ENCODE measurements around the gene FGL2.
A peak's percentile ranks its signal among the peaks of the same experiment; 100 is the strongest.
"Not testable (repeated sequence)": the region's sequence is repeated elsewhere in the genome, so short reads cannot be mapped to it uniquely, and the experiment has no call there.

Gene FGL2, protein sequence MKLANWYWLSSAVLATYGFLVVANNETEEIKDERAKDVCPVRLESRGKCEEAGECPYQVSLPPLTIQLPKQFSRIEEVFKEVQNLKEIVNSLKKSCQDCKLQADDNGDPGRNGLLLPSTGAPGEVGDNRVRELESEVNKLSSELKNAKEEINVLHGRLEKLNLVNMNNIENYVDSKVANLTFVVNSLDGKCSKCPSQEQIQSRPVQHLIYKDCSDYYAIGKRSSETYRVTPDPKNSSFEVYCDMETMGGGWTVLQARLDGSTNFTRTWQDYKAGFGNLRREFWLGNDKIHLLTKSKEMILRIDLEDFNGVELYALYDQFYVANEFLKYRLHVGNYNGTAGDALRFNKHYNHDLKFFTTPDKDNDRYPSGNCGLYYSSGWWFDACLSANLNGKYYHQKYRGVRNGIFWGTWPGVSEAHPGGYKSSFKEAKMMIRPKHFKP

DNA sequence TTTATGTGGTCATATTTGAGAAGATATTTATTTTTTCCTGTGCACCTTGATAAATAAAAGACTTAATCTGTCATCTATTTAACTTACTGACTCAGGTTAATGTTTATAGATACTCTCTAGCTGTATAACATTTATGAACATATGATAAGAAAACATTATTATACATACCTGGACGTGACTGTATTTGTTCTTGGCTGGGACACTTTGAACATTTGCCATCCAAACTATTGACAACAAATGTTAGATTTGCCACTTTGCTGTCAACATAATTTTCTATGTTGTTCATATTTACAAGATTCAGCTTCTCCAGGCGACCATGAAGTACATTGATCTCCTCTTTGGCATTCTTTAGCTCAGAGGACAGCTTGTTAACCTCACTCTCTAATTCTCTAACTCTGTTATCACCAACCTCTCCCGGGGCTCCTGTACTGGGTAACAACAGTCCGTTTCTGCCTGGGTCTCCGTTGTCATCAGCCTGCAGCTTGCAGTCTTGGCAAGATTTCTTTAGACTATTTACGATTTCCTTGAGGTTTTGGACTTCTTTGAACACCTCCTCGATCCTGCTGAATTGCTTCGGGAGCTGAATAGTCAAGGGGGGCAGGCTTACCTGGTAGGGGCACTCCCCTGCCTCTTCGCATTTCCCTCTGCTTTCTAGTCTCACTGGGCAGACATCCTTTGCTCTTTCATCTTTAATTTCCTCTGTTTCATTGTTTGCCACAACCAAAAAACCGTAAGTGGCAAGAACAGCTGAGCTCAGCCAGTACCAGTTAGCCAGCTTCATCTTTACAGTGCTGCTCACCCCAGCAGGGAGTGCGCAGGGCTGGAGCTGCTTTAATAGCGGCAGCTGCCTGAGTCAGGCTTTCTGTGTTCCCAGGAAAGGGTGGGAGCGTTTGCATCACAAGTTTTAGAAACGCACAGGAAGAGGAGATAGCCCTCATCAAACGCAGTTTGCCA is at the start of gene FGL2:
FGL2 (minus strand) TSS at position 807 of the 954 bp plus-strand sequence; CDS start at position 781, 26 bp downstream.
- intact Hi-C loops (cut with DNase I), result no loop called here
- DNase-seq, result peak in 41 of 42 donors; percentile 12 to 80 (median 48)

DNA sequence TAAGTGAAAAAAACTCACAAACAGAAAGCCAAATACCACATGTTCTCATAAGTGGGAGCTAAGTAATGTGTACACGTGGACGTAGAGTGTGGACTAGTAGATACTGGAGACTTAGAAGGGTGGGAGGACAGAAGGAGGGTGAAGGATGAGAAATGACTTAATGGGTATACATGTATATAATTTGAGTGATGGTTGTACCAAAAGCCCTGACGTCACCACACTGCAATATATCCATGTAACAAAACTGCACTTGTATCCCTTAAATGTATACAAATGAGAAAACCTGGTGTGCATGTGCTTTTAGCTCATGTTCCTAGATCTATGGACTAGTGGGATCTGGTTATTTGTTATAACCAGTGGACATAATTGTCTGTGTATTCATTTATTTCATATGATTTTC is 48.5 kb upstream of the FGL2 start:
- DNase-seq, result no peak
- intact Hi-C loops (cut with DNase I), result no loop called here

DNA sequence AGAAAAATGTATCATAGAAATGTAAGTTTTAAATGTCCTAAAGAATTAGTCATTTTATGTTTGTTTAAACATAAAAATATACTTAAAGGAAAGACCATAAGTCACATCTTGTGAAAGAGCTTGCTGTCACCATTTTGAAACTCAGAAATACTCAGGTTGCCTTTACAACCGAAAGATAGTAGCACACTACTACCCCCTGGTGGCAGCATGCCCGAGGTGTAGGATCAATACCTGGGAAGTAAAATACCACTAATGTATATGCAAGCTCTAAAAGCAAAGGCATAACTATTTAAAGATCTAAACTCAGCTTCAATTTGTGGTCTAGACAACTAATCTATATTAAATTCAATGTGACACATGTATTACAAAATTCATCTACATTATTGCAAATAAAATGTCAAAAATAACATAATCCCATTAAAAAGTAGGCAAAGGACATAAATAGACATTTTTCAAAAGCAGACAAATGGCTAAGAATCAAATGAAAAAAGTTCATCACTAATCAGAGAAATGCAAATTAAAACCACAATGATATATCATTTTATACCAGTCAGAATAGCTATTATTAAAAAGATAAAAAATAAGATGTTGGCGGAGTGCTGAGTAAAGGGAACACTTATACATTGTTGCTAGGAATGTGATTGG is 47.7 kb upstream of the FGL2 start:
- intact Hi-C loops (cut with DNase I), result no loop called here
- DNase-seq, result peak; percentile 32 to 93 (median 77)

DNA sequence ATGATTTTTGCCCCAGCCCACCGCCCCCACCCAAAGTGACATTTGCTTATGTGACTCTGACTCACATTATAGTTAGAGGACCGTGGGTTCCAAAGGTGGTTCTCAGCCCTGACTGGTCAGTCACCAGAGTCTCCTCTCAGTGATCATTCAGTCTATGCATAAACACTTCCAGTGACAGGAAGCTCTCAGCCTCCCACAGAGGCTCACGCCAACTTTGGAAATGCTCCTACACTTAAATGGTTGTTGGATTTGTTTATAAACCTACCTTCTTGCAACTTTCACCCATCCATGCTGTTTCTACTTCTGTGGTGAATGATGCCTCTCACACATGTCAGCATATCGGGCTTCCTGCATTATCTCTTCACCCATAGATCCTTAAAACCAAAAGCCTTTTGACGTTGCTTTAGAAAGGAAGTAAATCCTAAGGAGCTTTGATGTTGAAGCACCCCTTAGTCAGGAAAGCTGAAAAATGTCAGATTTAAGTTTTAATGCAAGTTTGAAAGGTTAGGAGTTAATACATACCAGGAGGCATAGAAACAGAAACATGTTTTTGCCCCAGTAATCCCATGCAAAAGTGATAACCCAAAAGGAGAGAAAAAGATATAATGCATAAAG is 46.5 kb upstream of the FGL2 start:
- peak in 1 of 42 donors; percentile 3 for DNase-seq

DNA sequence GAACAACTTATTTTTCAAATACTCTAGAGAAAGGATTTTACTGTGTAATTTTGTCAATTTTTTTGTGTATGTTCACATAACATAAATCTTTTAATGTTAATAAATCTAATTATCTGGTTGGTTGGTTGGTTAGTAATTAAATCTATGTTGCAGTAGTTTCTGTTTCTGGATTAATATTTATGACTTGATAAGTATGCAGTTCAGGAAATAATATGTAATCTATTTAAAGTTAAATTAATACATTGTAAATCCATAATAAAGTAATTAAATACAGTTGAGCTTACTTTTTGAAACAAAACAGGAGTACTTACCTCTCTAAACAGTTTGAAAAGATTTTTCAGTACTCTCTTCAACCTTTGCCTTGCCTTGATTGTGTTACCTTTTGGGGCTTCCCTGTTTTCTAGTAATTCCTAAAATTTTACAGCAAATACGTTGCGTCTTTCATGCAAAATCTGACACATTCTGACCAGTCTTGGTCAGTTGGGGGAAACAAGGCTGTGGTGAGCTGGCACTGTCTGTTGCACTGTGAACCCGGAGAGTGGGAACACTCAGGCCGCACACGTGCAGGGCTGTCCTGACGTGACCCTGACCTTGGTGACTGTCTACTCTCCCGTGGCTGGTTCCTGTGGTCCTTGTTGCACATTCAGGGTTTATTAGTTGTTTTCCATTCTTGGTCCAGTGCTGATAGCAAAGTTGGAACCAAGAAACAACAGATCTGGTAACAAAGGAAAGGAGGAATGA is 45.6 kb upstream of the FGL2 start:
- intact Hi-C loops (cut with DNase I), result no loop called here
- DNase-seq, result peak in 1 of 42 donors; percentile 2

More for the DNA sequence above, 46.5 kb upstream of the FGL2 start:
- intact Hi-C loops (cut with DNase I), result no loop called here

DNA sequence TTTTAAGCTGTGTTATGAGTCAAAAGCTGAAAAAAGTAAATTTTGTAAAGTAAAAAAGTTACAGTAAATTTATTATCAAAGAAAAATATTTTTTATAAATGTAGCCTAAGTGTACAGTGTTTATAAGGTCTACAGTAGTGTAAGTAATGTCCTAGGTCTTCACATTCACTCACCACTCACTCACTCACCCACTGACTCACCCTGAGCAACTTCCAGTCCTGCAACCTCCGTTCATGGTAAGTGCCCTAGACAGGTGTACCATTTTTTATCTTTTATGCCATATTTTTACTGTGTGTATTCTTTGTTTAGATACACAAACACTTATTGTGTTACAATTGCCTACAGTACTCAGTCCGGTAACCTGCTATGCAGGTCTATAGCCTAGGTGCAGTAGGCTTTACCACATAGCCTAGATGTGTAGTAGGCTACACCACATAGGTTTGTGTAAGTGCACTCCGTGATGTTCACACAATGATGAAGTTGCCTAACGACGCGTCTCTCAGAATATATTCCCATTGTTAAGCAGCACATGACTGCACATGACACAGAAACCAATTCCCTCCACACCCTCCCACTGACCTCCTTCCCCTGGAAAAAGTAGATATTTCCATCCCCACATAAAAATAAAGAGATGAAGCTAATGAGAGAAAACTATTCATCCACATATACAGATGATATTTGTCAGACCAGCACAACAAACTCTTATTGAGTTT is 44.8 kb upstream of the FGL2 start:
- intact Hi-C loops (cut with DNase I), result no loop called here
- DNase-seq, result no peak

DNA sequence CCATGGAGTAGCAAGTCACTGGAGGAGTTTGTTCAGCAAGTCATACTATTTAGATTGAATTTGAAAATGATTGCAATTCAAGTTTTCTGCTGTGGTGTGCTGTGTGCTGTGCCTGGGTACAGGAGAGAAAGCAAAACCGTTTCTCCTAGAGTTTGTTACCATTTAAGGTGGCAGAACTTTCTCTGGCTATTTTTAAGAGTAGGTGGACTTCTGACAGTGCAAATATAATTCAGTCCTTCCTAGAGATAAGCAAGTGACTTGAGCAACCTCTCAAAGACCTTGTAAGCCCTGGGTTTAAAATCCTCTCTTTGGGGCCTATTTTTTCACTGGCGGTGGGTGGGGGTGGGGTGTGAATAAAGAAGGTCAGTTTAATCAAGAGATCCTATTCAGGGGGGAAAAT is 42.9 kb upstream of the FGL2 start:
- intact Hi-C loops (cut with DNase I), result no loop called here

DNA sequence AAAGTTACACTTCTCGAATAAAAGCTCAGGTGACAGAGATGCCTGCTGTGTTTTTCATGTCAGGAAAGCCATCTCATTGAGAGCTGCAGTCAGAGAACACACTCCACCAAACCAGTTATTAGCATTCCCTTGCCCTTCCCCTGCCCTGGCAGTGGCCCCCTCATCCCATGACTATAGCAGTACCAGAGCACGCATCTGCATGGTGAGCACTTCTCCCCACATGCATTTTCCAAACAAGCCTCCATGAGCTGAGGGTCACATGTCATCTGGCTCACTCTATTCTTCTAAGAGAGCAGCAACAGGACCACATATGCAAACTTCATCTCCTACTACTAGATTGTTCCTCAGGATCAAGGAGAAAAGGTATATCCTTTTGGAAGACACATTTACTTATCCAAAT is 42.4 kb upstream of the FGL2 start:
- DNase-seq, result peak in 7 of 42 donors; percentile 9 to 56 (median 22)

More for the DNA sequence above, 42.9 kb upstream of the FGL2 start:
- no peak for DNase-seq

DNA sequence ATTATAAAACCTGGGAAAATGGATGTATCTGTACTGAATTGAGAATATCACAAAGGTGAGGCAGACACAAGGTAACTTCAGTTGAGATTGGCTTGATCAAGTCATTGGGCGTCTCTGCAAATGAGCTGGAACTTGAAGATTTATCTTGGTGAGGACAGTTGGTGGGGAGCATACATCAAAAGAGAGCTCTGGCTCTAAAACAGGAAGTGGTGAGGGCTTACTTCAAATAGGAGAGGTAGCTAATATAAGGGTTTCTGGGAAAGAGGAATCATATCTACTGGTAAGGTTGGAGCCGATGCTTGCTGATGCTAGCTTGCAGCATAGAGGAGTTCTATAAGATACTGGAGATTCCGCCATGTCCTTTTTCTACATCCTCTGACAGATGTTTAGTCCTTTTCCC is 39.9 kb upstream of the FGL2 start:
- intact Hi-C loops (cut with DNase I), result no loop called here
- no peak for DNase-seq

More for the DNA sequence above, 42.4 kb upstream of the FGL2 start:
- intact Hi-C loops (cut with DNase I), result no loop called here

DNA sequence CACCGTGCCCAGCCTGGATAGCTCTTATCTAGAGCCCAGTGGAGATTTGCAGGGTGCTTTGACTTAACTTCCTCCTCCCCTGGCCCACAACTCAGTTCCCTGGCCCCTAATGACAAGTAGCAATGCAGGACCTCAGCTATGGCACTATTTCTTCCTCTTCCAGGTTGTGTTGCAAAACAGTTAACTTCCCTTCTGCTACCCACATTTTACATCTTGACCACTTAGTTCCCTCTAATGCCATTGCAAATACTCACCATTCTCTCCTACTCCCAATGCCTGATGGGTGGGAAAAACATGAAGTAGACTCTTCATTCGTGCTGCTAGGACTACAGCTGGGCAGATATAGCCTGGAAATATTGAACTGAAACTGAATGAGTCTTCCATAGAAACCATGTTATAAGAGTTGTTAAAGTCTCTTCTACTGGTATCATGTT is 39.1 kb upstream of the FGL2 start:
- peak in 8 of 42 donors; percentile 2 to 52 (median 30) for DNase-seq
- intact Hi-C loops (cut with DNase I), result no loop called here

DNA sequence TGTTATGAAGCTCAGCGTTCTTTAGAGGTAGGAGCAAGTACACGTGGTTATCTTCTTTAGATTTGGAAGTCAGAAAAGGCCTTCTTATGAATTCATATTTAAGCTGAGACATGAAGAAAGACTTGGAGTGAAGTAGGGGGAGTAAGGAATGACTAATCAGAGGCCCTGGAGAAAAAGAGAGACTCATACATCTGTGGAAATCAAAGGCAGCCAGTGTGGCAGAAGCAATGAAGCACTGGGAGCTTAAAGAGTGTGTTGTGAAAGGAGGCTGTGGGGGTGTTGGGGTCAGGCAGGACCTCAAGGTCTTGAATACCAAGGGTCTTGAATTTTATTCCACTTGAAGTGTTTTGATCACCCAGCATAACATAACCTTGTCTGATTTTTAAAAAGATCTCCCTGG is 35.7 kb upstream of the FGL2 start:
- DNase-seq, result no peak
- intact Hi-C loops (cut with DNase I), result no loop called here

DNA sequence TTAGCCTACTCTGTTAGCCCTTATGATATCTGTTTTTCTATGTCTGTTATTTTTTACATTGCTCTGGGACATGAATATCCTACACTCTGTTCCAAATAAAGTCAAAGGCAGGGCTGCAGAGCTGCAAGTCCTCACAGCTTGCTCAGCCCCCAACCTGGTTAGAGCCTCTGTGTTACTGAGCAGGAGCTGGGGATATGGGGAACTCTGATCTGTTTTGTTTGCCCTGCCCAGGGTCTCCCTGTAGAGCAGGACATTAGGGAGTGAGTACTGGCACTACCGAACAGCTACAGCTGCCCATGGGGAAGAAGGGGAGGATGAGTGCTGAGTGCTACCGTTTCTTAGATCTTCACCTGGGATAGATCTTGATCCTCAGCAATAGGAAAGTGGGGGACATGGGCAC is 32.8 kb upstream of the FGL2 start:
- intact Hi-C loops (cut with DNase I), result no loop called here
- DNase-seq, result no peak

DNA sequence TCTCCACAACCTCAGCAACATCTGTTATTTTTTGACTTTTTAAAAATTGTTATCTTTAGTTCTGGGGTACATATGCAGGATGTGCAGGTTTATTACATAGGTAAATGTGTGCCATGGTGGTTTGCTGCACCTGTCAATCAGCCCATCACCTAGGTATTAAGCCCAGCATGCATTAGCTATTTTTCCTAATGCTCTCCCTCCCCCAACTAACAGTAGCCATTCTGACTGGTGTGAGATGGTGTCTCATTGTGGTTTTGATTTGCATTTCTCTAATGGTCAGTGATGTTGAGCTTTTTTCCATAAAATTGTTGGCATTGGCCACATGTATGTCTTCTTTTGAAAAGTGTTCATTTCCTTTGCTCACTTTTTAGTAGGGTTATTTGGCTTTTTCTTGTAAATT is 29.2 kb upstream of the FGL2 start:
- intact Hi-C loops (cut with DNase I), result not testable (repeated sequence)

DNA sequence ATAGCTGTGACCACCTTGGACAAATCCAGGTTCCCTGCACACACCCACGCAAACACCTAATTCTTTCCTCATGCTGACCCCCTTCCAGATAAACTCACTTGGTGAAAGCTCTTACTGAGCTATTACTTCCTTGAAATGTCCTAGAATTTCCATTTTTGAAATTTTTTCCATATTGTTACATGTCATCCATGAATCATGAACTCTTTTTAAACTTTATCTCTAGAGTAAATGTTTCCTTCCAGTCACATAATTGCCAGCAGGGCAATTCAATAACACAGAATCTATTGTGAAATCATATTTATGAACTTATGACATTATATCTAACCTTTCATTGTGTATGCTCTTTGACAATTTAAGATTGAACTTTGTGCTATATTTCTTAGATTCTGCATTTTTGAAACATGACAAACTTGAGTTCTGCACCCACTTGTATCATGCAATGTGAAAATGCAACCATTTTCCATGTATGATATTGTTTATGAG is 26.8 kb upstream of the FGL2 start:
- intact Hi-C loops (cut with DNase I), result no loop called here
- no peak for DNase-seq

More for the DNA sequence above, 29.2 kb upstream of the FGL2 start:
- DNase-seq, result not testable (repeated sequence)

DNA sequence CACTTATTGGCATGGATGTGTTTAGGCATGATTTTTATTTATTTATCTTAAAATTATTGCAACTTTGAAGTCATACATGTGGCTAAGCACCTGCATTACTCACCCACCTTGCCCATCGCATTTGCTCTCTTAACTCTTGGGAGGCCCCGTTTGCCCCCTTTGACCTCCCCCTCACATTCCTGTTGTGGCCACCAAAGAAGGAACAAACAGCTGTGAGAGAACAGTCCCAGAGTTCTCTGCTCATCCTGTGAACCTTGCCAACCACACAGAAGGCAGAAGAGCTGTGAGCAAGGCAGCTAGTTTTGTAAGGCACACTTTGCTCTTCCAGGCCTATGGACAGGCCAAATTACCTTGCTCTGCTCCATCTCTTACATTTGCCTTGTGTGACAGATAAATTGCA is 23.6 kb upstream of the FGL2 start:
- intact Hi-C loops (cut with DNase I), result no loop called here
- no peak for DNase-seq

DNA sequence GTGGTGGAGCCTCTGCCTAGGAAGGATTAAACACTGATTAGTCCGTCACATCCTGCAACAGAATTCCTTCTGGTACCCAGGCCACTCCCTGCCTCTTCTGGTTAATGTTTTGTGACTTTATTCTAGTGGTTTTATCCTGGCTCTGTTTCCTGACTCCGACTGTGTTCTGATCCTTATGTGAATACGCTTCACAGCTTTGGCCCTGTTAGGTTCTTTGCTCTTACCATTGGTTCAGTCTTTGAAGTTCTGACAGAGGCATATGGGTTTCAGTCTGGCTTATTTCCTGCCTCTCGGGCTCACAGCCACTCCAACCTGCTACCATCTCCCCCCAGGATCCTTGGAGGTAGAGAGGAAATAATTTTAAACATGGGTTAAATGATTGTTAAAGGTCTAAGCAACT is 23.2 kb upstream of the FGL2 start:
- no peak for DNase-seq
- intact Hi-C loops (cut with DNase I), result no loop called here

DNA sequence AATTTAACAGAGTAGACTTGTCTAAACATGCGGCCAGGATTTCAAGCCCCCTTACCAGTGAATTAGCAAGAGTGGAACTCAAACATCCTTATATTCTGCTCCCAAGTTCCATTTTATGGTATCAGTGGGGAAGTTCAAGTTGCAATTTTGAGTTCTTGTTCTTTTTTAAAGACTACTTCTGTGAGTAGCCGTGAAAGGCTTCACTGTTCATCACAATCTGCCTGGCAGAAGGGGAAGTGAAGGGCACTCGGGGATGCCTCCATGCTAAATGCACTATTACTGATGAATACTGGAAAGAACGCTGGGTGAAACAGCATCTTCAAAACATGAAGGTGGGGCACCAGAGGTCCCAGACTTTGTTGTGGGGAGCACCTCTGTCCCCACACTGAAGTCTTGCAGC is 22.4 kb upstream of the FGL2 start:
- intact Hi-C loops (cut with DNase I), result no loop called here
- DNase-seq, result peak in 5 of 42 donors; percentile 4 to 28 (median 20)

All from head of caudate nucleus (tissue), 42 donors.